GM12891 (cell line): Measurements from ENCODE around the gene RAI2.

Source experiments
- PAX5 ChIP-seq: IDR thresholded peaks from 2 replicates; pipeline ENCODE4 v1.6.1; 2011; ENCODE audit warnings: low read length, moderate library complexity, mild to moderate bottlenecking; ENCODE audit not compliant: insufficient read depth, severe bottlenecking
- POLR2A ChIP-seq: IDR thresholded peaks from 2 replicates; pipeline ENCODE4 v1.6.1; 2011; ENCODE audit warnings: low read depth, low read length, control low read depth
- POLR2AphosphoS5 ChIP-seq: IDR thresholded peaks from 2 replicates; pipeline ENCODE4 v1.6.1; 2011; ENCODE audit warnings: low read depth, low read length, control low read depth
- POU2F2 ChIP-seq: IDR thresholded peaks from 2 replicates; pipeline ENCODE4 v1.6.1; 2011; ENCODE audit warnings: low read depth, mild to moderate bottlenecking, control low read depth, low read length, moderate library complexity

- TF ChIP-seq POLR2A (no peak), POU2F2 (no peak), POLR2AphosphoS5 (no peak), PAX5 (no peak)
Measured at GRCh38 chrX:17846045-17846444, 15.1 kb downstream of the RAI2 start.
